PFSK-1 (cell line): ENCODE results near the gene AP1M1.

Source experiments
- FOXP2 ChIP-seq: optimal IDR thresholded peaks from 2 replicates; pipeline ENCODE3; 2011; ENCODE audit warnings: borderline replicate concordance, control low read depth, inconsistent platforms; ENCODE audit not compliant: insufficient read depth; ENCODE audit errors: extremely low read length, extremely low read depth
- POLR2AphosphoS5 ChIP-seq: IDR thresholded peaks from 2 replicates; pipeline ENCODE4 v1.6.1; 2012; ENCODE audit warnings: low read depth, mild to moderate bottlenecking, control low read depth, low read length, moderate library complexity
- SIN3A ChIP-seq: IDR thresholded peaks from 2 replicates; pipeline ENCODE4 v1.6.1; 2012; ENCODE audit warnings: mild to moderate bottlenecking, low read length, moderate library complexity, borderline replicate concordance; ENCODE audit not compliant: insufficient read depth
- TAF1 ChIP-seq: IDR thresholded peaks from 2 replicates; pipeline ENCODE4 v1.6.1; 2012; ENCODE audit warnings: low read length, control low read depth, borderline replicate concordance; ENCODE audit not compliant: insufficient read depth
- TF ChIP-seq, protein P1 (sequence below), 2 experiments: IDR thresholded peaks; 2 replicates each; pipeline versions ENCODE4 v1.6.1 to v1.8.0; 2011 to 2012; ENCODE audit warnings: low read depth in 2 of 2, low read length in 2 of 2, control low read depth in 1 of 2, inconsistent platforms in 1 of 2, mild to moderate bottlenecking in 1 of 2, moderate library complexity in 1 of 2; ENCODE audit not compliant: insufficient read depth in 1 of 2

Gene AP1M1

GRCh38 chr19:16204005-16204294 is 6.2 kb downstream of the AP1M1 start:
- no peak for TF ChIP-seq TAF1
- TF ChIP-seq FOXP2: no peak
- TF ChIP-seq, protein P1, sequence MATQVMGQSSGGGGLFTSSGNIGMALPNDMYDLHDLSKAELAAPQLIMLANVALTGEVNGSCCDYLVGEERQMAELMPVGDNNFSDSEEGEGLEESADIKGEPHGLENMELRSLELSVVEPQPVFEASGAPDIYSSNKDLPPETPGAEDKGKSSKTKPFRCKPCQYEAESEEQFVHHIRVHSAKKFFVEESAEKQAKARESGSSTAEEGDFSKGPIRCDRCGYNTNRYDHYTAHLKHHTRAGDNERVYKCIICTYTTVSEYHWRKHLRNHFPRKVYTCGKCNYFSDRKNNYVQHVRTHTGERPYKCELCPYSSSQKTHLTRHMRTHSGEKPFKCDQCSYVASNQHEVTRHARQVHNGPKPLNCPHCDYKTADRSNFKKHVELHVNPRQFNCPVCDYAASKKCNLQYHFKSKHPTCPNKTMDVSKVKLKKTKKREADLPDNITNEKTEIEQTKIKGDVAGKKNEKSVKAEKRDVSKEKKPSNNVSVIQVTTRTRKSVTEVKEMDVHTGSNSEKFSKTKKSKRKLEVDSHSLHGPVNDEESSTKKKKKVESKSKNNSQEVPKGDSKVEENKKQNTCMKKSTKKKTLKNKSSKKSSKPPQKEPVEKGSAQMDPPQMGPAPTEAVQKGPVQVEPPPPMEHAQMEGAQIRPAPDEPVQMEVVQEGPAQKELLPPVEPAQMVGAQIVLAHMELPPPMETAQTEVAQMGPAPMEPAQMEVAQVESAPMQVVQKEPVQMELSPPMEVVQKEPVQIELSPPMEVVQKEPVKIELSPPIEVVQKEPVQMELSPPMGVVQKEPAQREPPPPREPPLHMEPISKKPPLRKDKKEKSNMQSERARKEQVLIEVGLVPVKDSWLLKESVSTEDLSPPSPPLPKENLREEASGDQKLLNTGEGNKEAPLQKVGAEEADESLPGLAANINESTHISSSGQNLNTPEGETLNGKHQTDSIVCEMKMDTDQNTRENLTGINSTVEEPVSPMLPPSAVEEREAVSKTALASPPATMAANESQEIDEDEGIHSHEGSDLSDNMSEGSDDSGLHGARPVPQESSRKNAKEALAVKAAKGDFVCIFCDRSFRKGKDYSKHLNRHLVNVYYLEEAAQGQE (IDR thresholded peaks at IDR 0.05; ENCODE audit: insufficient read depth in 1 of 2, low read depth in 2 of 2, low read length in 2 of 2): no peak
- TF ChIP-seq SIN3A: no peak
- no peak for TF ChIP-seq POLR2AphosphoS5

DNA sequence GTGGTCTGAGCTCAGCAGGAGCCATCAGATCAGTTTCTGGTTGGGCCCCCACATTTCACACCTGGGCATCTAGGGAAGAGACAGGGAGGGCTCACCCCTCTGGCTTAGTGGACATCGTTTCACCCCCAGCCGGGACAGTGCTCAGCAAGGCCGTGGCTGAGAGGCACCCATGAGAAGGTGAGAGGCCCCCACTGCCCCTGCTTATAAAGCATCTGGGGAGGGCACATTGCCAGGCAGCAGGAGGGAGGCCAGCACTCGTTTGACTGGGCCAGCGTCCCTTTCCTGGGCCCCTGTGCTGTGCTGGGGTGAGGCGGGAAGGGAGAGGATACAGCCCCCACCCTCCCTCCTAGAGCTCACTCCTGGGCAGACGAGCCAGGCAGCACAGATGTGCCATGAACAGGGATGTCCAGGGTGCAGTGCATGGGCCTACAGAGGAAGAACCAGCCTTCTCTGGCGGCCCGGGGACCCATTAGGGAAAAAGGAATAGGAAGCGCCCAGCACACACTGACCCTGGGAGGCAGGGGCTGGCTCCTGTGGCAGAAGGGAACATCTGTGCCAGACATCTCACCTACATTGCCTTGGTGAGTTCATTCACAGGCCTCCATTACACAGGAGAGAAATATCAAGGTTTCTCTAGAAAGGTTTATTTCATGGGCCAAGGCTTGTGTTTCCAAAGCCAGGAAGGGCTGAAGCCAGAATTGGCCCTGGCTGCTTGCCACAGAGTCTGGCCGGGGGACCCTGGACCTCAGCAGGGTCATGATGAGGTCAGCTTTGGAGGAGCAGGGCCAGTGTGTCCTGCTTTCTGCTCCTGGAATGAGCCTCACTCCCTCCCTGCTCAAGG is 7.7 kb downstream of the AP1M1 start:
- no peak for TF ChIP-seq POLR2AphosphoS5
- no peak for TF ChIP-seq SIN3A

- no peak for TF ChIP-seq TAF1
These were observed 8.4 kb downstream of the AP1M1 start for GRCh38 chr19:16206046-16206605.

DNA sequence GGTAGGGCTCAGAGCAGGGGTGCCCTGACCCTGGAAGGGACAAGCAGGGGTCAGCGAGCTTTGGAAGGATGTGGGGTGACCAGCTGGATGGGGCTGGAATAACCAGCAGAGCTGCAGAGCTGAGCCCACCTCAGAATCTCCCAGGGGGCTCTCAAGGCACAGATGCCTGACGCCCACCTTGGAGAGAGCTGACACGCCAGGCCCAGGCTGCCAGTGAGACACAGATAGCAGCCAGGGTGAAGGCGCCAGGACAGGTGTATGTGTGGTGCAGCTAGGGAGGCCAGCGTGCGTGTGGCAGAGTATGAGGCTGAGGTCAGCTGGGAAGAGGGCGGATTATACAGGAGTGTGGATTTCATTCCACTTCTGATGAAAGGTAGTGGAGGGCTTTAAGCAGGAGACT is 8.9 kb downstream of the AP1M1 start:
- TF ChIP-seq TAF1: no peak
- no peak for TF ChIP-seq POLR2AphosphoS5
- no peak for TF ChIP-seq SIN3A
- no peak for TF ChIP-seq FOXP2
- TF ChIP-seq, protein P1 (IDR thresholded peaks at IDR 0.05; ENCODE audit: insufficient read depth in 1 of 2, low read depth in 2 of 2, low read length in 2 of 2): no peak

DNA sequence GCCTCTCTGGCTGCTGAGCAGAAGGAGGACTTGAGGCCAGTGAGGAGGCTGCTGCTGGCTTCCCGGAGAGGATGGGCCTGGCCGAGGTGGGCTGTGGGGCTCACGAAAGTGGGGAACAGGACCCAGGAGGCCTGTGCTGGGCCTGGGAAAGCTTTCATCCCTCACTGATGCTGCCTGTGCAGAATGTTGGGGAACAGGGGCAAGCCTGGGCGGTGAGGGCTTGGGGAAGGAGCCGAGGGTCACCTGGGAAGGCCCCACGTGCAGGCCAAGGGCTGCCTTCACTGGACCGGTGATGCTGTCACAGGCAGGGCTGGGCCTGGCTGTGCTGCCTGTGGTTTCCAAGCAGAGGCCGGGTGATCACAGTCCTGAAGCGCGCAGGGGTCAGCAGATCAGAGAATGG is 9.4 kb downstream of the AP1M1 start:
- no peak for TF ChIP-seq TAF1
- no peak for TF ChIP-seq SIN3A
- TF ChIP-seq FOXP2: no peak
- TF ChIP-seq, protein P1 (IDR thresholded peaks at IDR 0.05; ENCODE audit: insufficient read depth in 1 of 2, low read depth in 2 of 2, low read length in 2 of 2): no peak
- no peak for TF ChIP-seq POLR2AphosphoS5

GRCh38 chr19:16207490-16208025 is 9.8 kb downstream of the AP1M1 start:
- TF ChIP-seq TAF1: no peak
- no peak for TF ChIP-seq POLR2AphosphoS5
- TF ChIP-seq FOXP2: no peak
- TF ChIP-seq, protein P1 (IDR thresholded peaks at IDR 0.05; ENCODE audit: insufficient read depth in 1 of 2, low read depth in 2 of 2, low read length in 2 of 2): no peak
- no peak for TF ChIP-seq SIN3A
